Activated T-helper 1 cell treated with anti-CD3 and anti-CD28 coated beads, Interleukin-12 subunit alpha, Interleukin-12 subunit beta, Interleukin-2, Interleukin-4 antibody, amounts not matched to agents 30 ng/mL and 10 ng/mL and 1 ng/mL, durations not matched to agents 14 hours and 24 hours and 36 hours (primary cell): Measurements from ENCODE around the gene KIRREL3. TPM values are rescaled to one million over a fixed set of nuclear protein-coding genes. Genes with fewer than 3 reads are reported as not detected.

Experiments used
- DNase-seq: peaks from one replicate; pipeline ENCODE4 v3.0.0; 2021; ENCODE audit warnings: low spot score
- H3K27ac Mint-ChIP-seq: one replicate; pipeline ENCODE4 v1.8.0; 2021; ENCODE audit warnings: mild to moderate bottlenecking, mixed read lengths
- H3K27me3 Mint-ChIP-seq: one replicate; pipeline ENCODE4 v1.8.0; 2022; ENCODE audit warnings: mild to moderate bottlenecking, moderate library complexity, mixed read lengths; ENCODE audit not compliant: insufficient read depth
- H3K36me3 Mint-ChIP-seq: one replicate; pipeline ENCODE4 v1.8.0; 2021; ENCODE audit warnings: low read depth, mixed read lengths
- H3K4me1 Mint-ChIP-seq: one replicate; pipeline ENCODE4 v1.8.0; 2021; ENCODE audit warnings: low read depth, mixed read lengths
- H3K4me3 Mint-ChIP-seq: one replicate; pipeline ENCODE4 v1.8.0; 2021; ENCODE audit warnings: mild to moderate bottlenecking, moderate library complexity, mixed read lengths
- H3K9me3 Mint-ChIP-seq: one replicate; pipeline ENCODE4 v1.8.0; 2021; ENCODE audit warnings: mixed read lengths
- intact Hi-C: fragments of 100-400 bp; cut with micrococcal nuclease; formaldehyde crosslinking; loops from one replicate; pipeline ENCODE4 v1.15.1; 2024
- total RNA-seq: library from RNA; stranded (reverse); gene quantifications from 2 replicates; pipeline ENCODE4 v1.2.3, GENCODE V29; 2022

Gene KIRREL3
- total RNA-seq, 1 donor from 2014 or later: not detected

DNA sequence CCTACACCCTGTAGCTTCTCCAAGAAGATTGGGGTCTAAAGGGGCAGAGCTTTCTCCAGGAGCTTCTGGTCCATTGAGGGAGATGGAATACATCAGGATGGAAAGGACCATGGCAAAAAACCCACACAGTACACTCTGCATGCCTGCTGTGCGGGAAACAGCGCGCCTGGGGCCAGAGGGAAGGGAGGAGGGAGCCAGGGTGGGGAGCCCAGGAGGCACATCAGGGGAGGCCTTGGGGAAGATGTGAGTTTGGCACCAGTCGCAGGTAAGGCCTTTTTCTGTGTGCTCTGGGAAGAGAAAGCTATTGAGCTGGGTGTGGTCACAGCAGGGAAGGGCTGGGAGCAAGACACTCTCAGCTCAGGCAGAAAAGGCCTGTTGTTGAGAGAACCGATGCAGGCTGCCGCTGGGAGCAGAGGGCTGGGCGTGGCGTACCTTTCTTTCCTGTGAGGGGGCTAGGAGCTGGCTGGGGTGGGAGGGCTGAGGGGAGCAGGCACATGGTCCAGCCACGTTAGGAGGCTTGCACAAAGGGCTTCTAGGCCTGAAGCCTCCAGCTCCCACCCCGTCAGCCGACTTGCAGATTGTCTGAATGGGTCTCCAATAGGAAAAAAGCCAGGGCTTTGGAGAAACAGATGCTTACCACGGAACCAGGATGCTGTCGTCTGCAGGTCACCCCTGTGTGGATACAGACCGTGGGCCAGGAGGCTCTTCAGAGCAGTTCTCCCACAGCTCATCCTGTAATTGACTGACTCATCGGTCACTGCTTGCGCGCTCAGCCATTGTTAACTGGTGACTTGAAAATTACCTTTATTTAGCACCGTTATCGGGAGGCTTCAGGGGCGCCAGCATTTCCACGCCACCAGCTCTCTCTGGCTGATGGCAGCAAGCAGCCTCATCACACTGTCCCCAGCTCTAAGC, 407.8 kb downstream of the KIRREL3 start:
- no peaks in the 10 kb centered on the region for H3K27me3 Mint-ChIP-seq
- no peaks in the 10 kb centered on the region for H3K9me3 Mint-ChIP-seq
- intact Hi-C loops: no loop called here

GRCh38 chr11:126591966-126592489, 408.5 kb downstream of the KIRREL3 start:
- no peak overlapping the region for H3K27ac Mint-ChIP-seq
- no peak overlapping the region for H3K4me3 Mint-ChIP-seq
- H3K27me3 Mint-ChIP-seq: no peaks in the 10 kb centered on the region
- DNase-seq: no peak
- intact Hi-C loops: no loop called here
- no peaks in the 10 kb centered on the region for H3K4me1 Mint-ChIP-seq
- no peaks in the 10 kb centered on the region for H3K36me3 Mint-ChIP-seq
- H3K9me3 Mint-ChIP-seq: no peaks in the 10 kb centered on the region

More for the DNA sequence above, 407.8 kb downstream of the KIRREL3 start:
- no peak for DNase-seq
- Mint-ChIP-seq H3K4me1 (no peaks in the 10 kb centered on the region), H3K4me3 (no peak overlapping the region), H3K36me3 (no peaks in the 10 kb centered on the region), H3K27ac (no peak overlapping the region)

- H3K27me3 Mint-ChIP-seq: no peaks in the 10 kb centered on the region
- intact Hi-C loops: no loop called here
- no peak for DNase-seq
- no peak overlapping the region for H3K27ac Mint-ChIP-seq
- H3K4me1 Mint-ChIP-seq: no peaks in the 10 kb centered on the region
- no peak overlapping the region for H3K4me3 Mint-ChIP-seq
- H3K36me3 Mint-ChIP-seq: no peaks in the 10 kb centered on the region
- H3K9me3 Mint-ChIP-seq: no peaks in the 10 kb centered on the region
Measured at GRCh38 chr11:126589492-126589803, 411.1 kb downstream of the KIRREL3 start.

- H3K9me3 Mint-ChIP-seq: no peaks in the 10 kb centered on the region
- no peaks in the 10 kb centered on the region for H3K36me3 Mint-ChIP-seq
- no peaks in the 10 kb centered on the region for H3K4me1 Mint-ChIP-seq
- H3K27ac Mint-ChIP-seq: no peak overlapping the region
- intact Hi-C loops: no loop called here
- H3K4me3 Mint-ChIP-seq: no peak overlapping the region
- no peak for DNase-seq
- no peaks in the 10 kb centered on the region for H3K27me3 Mint-ChIP-seq
Measured at GRCh38 chr11:126588630-126589491, 411.7 kb downstream of the KIRREL3 start.

DNA sequence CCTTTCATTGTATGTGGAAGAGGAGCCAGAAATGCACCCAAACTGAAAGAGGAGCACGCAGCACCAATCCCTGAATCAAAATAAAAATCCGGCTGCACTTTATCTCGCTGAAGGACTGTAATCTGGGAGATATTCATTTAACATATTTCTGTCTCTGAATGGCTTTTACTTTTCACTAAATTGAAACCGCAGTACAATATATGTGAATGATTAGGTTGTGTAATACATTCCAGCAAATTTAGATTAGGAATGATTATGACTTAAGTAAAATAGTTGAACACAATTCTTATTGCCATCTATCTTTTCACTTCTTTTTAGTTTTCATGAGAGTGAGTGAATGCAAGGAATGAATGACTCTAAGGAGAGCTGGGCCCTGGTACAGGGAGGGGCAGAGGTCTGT, 413.0 kb downstream of the KIRREL3 start:
- DNase-seq: no peak
- Mint-ChIP-seq H3K4me1 (no peaks in the 10 kb centered on the region), H3K36me3 (no peaks in the 10 kb centered on the region), H3K27ac (no peak overlapping the region), H3K27me3 (no peaks in the 10 kb centered on the region), H3K9me3 (no peaks in the 10 kb centered on the region), H3K4me3 (no peak overlapping the region)
- intact Hi-C loops: no loop called here

GRCh38 chr11:126585774-126586491, 414.6 kb downstream of the KIRREL3 start:
- intact Hi-C loops: no loop called here
- Mint-ChIP-seq H3K27me3 (no peaks in the 10 kb centered on the region), H3K9me3 (no peaks in the 10 kb centered on the region), H3K4me1 (no peaks in the 10 kb centered on the region), H3K27ac (no peak overlapping the region), H3K4me3 (no peak overlapping the region), H3K36me3 (no peaks in the 10 kb centered on the region)
- DNase-seq: no peak

DNA sequence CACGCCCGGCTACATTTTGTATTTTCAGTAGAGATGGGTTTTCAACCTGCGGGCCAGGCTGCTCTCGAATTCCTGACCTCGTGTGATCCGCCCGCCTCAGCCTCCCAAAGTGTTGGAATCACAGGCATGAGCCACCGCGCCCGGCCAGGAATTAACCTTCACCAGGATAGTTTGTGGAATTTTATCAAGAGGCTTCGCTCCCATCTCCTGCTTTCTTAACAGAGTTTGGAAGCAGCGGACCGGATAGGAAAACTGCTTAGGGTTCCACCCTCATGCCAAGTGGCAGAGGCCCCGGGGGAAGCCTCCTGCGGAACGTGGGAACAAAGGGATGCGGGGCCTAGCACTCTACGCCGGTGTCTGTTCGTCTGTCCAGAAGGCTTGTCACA, 415.2 kb downstream of the KIRREL3 start:
- no peaks in the 10 kb centered on the region for H3K36me3 Mint-ChIP-seq
- DNase-seq: no peak
- H3K27ac Mint-ChIP-seq: no peak overlapping the region
- intact Hi-C loops: no loop called here
- no peaks in the 10 kb centered on the region for H3K4me1 Mint-ChIP-seq
- no peaks in the 10 kb centered on the region for H3K9me3 Mint-ChIP-seq
- H3K27me3 Mint-ChIP-seq: no peaks in the 10 kb centered on the region
- no peak overlapping the region for H3K4me3 Mint-ChIP-seq

DNA sequence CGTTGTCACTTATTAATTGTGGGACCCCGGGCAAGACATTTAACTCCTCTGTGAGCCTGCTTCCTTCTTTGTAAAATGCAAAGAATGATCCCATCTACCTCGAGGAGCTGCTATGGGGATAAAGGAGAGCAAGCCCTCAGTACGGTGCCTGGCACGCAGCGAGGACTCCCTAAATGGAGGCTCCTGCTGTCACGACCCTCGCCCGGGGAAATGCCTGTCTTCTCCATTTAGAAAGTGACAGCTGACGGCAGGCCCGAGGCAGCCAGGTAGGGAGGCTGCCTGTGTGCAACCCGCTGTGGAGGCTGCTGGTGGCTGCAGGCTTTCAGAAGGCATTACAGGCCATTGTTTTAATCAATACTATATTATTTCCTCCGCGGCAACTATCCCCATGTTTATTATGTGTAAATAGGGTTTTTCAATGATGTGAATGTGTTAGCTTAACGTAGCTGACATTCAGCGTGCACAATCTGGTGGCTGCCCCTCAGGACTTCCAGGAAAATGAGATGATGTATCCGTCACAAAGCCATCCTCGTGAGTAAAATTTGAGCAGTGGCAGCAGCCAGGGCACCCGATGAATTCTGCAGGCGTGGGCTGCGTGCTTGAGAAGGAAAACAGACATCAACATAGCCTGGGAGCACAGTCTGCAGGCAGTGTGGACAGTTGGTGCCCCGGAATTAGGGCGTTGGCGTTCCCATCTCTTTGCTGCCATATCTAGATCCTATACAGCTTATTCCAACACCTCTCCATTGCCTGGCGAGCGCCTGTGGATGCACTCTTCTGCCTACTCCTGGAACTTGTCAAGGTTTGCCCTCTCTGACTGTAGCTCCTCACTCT, 416.8 kb downstream of the KIRREL3 start:
- H3K27me3 Mint-ChIP-seq: no peaks in the 10 kb centered on the region
- intact Hi-C loops: no loop called here
- no peaks in the 10 kb centered on the region for H3K4me1 Mint-ChIP-seq
- no peak overlapping the region for H3K4me3 Mint-ChIP-seq
- no peaks in the 10 kb centered on the region for H3K36me3 Mint-ChIP-seq
- no peak overlapping the region for H3K27ac Mint-ChIP-seq
- no peak for DNase-seq
- no peaks in the 10 kb centered on the region for H3K9me3 Mint-ChIP-seq

DNA sequence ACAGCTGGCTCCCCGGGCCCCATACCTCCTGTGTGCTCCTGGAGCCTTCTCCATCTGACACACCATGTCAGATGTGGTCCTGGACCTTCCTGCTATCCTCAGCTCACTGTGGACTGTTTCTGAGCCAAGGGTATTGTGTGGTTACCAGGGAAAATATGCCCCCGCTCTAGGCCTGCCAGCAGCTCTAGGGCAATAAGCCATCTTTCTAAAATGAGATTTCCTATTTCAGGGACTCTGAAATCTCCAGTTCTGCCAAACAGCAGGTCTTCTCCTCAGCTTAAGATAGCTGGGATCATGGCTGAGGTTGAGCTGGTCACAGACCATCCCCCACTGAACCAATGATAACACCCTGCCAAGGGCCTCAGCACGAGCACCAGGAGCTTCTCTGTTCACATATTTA, 417.5 kb downstream of the KIRREL3 start:
- intact Hi-C loops: no loop called here
- DNase-seq: no peak
- H3K4me3 Mint-ChIP-seq: no peak overlapping the region
- no peaks in the 10 kb centered on the region for H3K27me3 Mint-ChIP-seq
- H3K27ac Mint-ChIP-seq: no peak overlapping the region
- H3K4me1 Mint-ChIP-seq: no peaks in the 10 kb centered on the region
- no peaks in the 10 kb centered on the region for H3K36me3 Mint-ChIP-seq
- no peaks in the 10 kb centered on the region for H3K9me3 Mint-ChIP-seq

DNA sequence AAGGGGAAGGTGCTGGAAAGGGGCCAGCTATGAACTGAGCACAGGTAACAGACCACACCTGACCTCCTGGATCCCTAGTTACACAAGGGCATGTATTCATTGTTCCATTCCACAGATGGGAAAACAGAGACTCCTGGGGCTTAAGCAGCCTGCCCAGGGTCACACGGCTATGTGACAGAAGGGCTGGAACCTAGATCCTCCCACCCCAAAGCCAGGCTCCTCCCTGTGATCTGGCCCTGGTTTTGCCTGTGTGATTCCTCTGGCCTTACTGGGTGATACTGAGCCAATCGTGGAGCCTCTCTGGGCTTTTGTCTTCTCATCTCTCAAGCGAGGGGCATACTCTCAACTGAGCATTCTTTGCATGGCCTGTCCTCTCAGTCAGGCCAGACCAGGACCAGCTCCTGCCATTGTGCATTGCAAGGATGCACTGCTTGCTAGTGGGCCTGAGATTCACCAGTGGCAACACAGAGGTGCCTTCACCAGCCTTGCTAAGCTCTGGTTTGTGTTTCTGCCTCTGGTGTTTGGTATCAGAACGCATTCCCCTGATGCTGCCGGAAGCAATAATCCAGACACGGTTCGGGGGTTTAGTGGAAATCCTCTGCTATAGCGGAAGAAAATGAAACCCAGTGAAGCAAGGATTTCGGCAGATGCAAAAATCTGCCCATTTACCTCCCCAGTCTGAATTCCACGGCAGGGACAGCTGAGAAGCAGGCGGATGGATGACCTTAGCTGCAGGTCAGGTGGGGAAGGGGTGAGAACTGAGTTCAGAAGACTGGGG, 418.5 kb downstream of the KIRREL3 start:
- intact Hi-C loops: no loop called here
- H3K4me3 Mint-ChIP-seq: no peak overlapping the region
- H3K27ac Mint-ChIP-seq: no peak overlapping the region
- no peaks in the 10 kb centered on the region for H3K9me3 Mint-ChIP-seq
- H3K36me3 Mint-ChIP-seq: no peaks in the 10 kb centered on the region
- DNase-seq: no peak
- H3K27me3 Mint-ChIP-seq: no peaks in the 10 kb centered on the region
- H3K4me1 Mint-ChIP-seq: no peaks in the 10 kb centered on the region

DNA sequence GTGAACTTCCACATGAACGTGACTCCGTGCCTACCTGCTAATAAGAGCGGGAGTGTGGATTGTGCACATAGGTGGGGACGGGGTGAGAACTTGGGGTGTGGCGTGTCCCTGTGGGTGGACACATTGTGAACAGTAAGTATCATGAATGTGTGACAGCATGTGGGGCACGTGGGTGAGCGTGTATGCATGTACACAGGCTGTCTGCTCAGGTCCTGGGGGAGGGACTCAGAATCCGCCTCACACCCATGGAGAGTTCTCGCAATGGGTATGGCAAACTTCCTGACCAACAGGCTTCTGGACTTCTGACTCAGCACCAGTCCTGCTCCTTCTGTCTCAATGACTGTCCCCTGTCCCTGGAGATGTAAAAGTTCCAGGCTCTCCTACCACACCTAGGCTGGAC, 422.1 kb downstream of the KIRREL3 start:
- H3K4me1 Mint-ChIP-seq: no peaks in the 10 kb centered on the region
- peaks cover 2% of the 10 kb centered on the region for H3K27me3 Mint-ChIP-seq
- intact Hi-C loops: no loop called here
- H3K9me3 Mint-ChIP-seq: no peaks in the 10 kb centered on the region
- no peaks in the 10 kb centered on the region for H3K36me3 Mint-ChIP-seq
- H3K4me3 Mint-ChIP-seq: no peak overlapping the region
- DNase-seq: no peak
- no peak overlapping the region for H3K27ac Mint-ChIP-seq
